Heart left ventricle (tissue), 13 donors: ENCODE data around the gene NECTIN1.

Experiments used
- POLR2A ChIP-seq, 2 donors: fragments of 450-650 bp; IDR thresholded peaks; one replicate each; pipeline ENCODE4 v1.6.1; 2017; ENCODE audit warnings: antibody characterized with exemption in 2 of 2, mild to moderate bottlenecking in 2 of 2, moderate library complexity in 2 of 2
- TF ChIP-seq, protein P1 (sequence below), 12 donors: fragments of 200-600 bp; sonication (generic) in 4 of 12; IDR thresholded peaks; one replicate each; pipeline versions ENCODE4 v1.5.0 to v1.8.0; 2018 to 2022; ENCODE audit warnings: antibody characterized with exemption in 12 of 12, mild to moderate bottlenecking in 5 of 12
- donor health status: ischemic (EF 13 %, LVEDD 7.1; RV severe dilation, severe dysfunction).
- donor health status: DM: no; HTN: yes; CAD: no.
- donor health status: DM: no; HTN: no; CAD: no.
- donor health status: ischemic (EF 25% LVEDD 6.9; RV normal size, moderate dysfunction).
- donor health status: ischemic (EF 25% LVEDD 5.7; RV mildly dilated, moderate dysfunction).
- donor health status: ischemic (EF 35%, LVEDD 5.7; RV mildly dilated, moderate dysfunction).
- donor health status: nonischemic (EF 11% LVEDD 7.7; RV severe dilation, severe dysfunction).
- donor health status: DM: yes; HTN: yes; CAD: no.
- donor health status: PGD.
- donor health status: ischemic (EF 29% LVEDD 5.4; RV normal size, mild dysfunction).
- donor health status: nonischemic (EF 23%, LVEDD 6.1; RV moderate dilation, normal function).

- TF ChIP-seq, protein P1, sequence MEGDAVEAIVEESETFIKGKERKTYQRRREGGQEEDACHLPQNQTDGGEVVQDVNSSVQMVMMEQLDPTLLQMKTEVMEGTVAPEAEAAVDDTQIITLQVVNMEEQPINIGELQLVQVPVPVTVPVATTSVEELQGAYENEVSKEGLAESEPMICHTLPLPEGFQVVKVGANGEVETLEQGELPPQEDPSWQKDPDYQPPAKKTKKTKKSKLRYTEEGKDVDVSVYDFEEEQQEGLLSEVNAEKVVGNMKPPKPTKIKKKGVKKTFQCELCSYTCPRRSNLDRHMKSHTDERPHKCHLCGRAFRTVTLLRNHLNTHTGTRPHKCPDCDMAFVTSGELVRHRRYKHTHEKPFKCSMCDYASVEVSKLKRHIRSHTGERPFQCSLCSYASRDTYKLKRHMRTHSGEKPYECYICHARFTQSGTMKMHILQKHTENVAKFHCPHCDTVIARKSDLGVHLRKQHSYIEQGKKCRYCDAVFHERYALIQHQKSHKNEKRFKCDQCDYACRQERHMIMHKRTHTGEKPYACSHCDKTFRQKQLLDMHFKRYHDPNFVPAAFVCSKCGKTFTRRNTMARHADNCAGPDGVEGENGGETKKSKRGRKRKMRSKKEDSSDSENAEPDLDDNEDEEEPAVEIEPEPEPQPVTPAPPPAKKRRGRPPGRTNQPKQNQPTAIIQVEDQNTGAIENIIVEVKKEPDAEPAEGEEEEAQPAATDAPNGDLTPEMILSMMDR (IDR thresholded peaks at IDR 0.05): no peak
- TF ChIP-seq POLR2A (IDR thresholded peaks at IDR 0.05): no peak
Observed at GRCh38 chr11:119726150-119726553, 2.8 kb downstream of the NECTIN1 start.
